HG02763 (cell line): ENCODE results near the gene ZNF445.
"Not testable (repeated sequence)": the region's sequence is repeated elsewhere in the genome, so short reads cannot be mapped to it uniquely, and the experiment has no call there.

ENCODE experiments used
- ATAC-seq: cut with Tn5 transposase; IDR thresholded peaks from one replicate; pipeline ENCODE4 v1.9.1; 2021; ENCODE audit warnings: mild to moderate bottlenecking, moderate library complexity; ENCODE audit not compliant: unreplicated experiment

The ZNF445 gene

GRCh38 chr3:44409640-44410410 lies 67.6 kb downstream of the ZNF445 start:
- ATAC-seq, result no peak

DNA sequence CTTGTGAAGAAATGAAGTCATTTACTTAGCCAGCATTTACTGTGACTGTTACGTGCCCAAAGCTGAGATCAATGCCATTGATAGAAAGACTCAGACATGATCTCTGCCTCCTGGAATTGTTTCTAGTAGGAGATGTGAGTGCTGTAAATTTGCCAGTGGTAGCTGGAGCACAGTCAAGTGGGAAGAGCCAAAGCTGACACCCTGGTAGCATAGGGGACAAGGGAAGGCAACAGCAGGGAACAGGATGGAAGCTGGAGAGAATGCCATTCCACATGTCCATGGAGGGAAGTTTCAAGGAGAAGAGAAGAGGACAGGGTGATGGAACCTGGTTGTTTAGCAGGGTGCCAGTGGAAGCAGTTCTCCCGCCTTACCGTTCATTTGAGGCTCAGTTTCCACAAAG lies 74.9 kb downstream of the ZNF445 start:
- ATAC-seq, result no peak

GRCh38 chr3:44400771-44401170 lies 76.7 kb downstream of the ZNF445 start:
- ATAC-seq, result no peak

DNA sequence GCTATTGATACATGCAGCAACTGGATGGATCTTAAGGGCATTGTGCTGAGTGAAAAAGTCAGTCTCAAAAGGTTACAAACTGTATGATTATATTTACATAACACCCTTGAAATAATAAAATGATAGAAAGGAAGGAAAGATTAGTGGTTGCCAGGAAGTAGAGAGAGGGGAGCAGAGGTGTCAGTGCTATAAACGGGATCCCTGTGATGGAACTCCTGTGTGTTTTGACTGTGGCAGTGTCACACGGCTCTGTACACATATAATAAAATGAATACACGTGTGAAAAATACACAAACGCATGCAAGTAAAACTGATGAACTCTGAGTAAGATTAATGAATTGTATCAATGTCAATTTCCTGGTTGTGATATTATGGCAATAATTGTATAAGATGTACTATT lies 78.6 kb downstream of the ZNF445 start:
- ATAC-seq, result no peak

DNA sequence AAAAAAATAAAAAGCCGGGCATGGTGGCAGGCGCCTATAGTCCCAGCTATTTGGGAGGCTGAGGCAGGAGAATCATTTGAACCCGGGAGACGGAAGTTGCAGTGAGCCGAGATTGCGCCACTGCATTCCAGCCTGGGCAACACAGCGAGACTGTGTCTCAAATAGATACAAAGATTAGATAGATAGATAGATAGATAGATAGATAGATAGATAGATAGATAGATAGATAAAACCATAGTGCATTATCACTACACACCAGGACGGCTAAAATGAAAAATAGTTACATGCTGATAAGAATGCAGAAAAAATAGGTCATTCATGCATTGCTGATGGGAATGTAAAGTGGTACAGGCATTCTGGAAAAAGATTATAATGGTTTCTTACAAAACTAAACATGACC lies 79.2 kb downstream of the ZNF445 start:
- not testable (repeated sequence) for ATAC-seq

DNA sequence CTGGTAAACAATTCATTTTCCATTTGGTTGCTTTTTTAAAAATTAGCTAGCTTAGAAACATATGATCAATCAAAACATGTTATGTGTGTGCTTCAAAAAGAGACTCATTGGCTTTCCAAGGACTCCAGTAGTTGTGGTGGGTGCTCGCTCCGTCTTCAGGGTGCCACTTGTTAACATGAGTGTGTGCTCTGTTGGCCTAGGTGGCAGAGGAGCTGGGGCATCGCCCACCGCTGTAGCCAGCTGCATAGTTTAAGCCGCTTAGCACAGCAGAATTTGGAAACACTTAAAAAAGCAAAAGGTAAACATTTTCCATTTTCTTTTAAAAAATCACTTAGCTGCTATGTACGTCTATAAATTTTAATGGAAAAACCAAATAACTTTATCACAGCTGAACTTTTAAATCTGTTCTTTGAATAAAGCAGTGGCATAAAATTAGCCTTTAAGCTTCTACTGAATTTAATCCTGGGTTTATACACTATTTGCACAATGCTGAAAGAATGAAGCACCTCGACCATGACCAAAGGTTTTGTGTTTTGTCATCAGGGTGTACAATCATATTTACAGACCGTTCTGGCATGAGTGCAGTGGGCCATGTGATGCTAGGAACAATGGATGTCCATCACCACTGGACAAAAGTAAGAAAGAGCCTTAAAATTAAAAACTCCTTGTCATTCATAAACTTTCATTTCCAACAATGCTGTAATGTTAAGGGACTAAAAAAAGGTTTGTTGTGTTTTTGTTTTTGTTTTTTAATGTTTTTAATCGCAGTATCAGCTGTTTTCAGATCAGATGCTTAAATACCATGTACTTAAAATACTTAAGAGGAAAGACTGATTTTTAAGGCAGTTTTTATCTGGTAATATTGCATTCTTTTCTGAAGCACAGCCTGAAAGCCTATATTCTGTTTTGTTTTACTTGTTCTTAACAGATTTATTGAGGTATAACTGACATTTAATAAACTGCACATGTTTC lies 81.0 kb downstream of the ZNF445 start:
- ATAC-seq, result no peak

GRCh38 chr3:44395714-44396113 lies 81.8 kb downstream of the ZNF445 start:
- ATAC-seq, result no peak

DNA sequence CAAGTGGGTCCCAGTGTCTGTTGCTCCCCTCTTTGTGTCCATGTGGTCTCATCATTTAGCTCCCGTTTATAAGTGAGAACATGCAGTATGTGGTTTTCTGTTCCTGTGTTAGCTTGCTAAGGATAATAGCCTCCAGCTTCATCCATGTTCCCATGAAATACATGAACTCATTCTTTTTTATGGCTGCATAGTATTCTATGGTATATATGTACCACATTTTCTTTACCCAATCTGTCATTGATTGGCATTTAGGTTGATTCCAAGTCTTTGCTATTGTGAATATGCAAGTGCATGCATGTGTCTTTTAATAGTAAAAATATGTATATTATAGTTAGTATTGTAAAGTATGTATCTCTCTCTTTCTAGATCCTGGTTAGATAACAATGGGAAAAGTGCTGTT lies 85.0 kb downstream of the ZNF445 start:
- ATAC-seq, result no peak

DNA sequence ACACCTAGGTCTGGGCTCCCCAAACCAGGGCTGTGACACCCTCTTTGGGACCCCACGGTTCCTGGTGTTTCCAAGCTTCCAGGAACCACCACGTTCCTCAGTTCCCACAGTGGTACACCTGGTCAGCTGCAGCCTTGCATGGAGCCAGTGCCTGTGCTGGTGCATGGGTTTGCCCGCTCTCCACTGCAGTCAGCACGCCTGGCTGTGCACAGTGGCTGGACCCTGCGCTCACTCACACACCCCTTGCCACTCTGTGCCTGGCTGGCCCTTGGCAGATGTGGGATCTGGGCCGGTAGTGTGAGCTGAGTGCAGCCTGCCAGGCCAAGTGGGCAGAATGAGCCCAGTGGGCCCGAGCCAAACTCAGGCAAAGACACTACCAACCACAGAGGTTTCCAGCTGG lies 90.1 kb downstream of the ZNF445 start:
- no peak for ATAC-seq
